GM19099 (cell line): ENCODE results near the gene CD9.

Source experiments
- POLR2A ChIP-seq: IDR thresholded peaks from 3 replicates; pipeline ENCODE4 v1.6.1; 2011; ENCODE audit warnings: low read depth; ENCODE audit not compliant: insufficient read length; ENCODE audit errors: extremely low read depth

CD9 gene

GRCh38 chr12:6280672-6281071 lies 80.5 kb downstream of the CD9 start:
- no peak for TF ChIP-seq POLR2A

- no peak for TF ChIP-seq POLR2A
Observed at GRCh38 chr12:6281081-6281809, 81.0 kb downstream of the CD9 start.

DNA sequence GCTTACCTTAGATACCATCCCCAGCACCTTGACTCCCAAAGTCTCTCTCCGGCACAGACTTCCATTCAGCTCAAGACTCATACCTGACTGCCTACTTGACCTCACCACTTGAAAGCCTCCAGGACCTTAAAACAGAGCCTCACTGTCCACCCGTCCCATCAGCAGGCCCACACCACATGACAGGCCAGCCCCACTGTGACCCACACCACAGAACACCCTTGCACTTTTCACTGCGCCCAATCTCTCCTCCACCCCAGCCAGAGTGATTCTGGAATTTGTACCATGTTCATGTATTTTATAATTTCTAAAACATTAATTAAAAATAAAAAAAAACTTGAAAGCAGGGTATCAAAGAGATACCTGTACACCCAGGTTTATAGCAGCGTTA lies 82.2 kb downstream of the CD9 start:
- no peak for TF ChIP-seq POLR2A

GRCh38 chr12:6284273-6284672 lies 84.1 kb downstream of the CD9 start:
- no peak for TF ChIP-seq POLR2A

- TF ChIP-seq POLR2A, result no peak
Observed at GRCh38 chr12:6285063-6285477, 84.9 kb downstream of the CD9 start.

DNA sequence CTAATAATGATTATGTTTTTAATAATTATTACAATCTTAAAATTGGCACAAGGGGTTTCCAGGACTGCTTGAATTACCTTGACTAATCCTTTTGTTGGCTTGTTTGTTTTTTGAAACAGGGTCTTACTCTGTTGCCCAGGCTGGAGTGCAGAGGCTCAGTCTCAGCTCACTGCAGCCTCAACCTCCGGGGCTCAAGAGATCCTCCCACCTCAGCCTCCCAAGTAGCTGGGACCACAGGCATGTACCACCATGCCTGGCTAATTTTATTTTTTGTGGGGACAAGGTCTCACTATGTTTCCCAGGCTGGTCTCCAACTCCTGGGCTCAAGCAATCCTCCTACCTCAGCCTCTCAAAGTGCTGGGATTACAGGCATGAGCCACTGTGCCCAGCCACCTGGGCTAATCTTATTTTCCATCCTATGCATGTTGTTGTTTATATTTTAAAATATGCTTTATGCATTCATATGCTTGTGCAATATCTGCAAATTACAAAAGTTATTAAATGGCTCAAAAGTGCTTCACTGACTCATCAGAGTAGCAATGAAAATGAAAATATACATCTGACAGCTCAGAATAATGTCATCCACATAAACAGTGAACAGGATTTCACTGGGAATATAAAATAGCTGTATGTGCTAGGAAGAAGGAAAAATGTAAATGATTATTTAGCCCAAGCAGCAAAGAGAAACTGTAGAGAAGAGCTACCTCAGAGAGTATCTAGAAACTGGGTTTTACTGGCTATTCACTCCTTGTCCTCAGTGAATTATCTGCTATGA lies 85.5 kb downstream of the CD9 start:
- TF ChIP-seq POLR2A, result no peak
